Nephron progenitor cell (in vitro differentiated cells): ENCODE measurements around the gene ARHGEF37.

ENCODE experiments used
- DNase-seq: peaks from one replicate; pipeline ENCODE4 v3.0.0; 2021
- H3K27ac Mint-ChIP-seq: 2 replicates; pipeline ENCODE4 v1.8.0; 2021; ENCODE audit warnings: mild to moderate bottlenecking, moderate library complexity, mixed read lengths
- H3K27me3 Mint-ChIP-seq: 2 replicates; pipeline ENCODE4 v1.8.0; 2021; ENCODE audit warnings: mild to moderate bottlenecking, low read depth, mixed read lengths; ENCODE audit not compliant: poor library complexity
- H3K36me3 Mint-ChIP-seq: 2 replicates; pipeline ENCODE4 v1.8.0; 2021; ENCODE audit warnings: low read depth, mixed read lengths
- H3K4me1 Mint-ChIP-seq: 2 replicates; pipeline ENCODE4 v1.8.0; 2021; ENCODE audit warnings: mixed read lengths
- H3K4me3 Mint-ChIP-seq: 2 replicates; pipeline ENCODE4 v1.8.0; 2021; ENCODE audit warnings: mild to moderate bottlenecking, moderate library complexity, mixed read lengths
- H3K9me3 Mint-ChIP-seq: 2 replicates; pipeline ENCODE4 v1.8.0; 2021; ENCODE audit warnings: mild to moderate bottlenecking, moderate library complexity, mixed read lengths
- TF ChIP-seq, protein P1 (sequence below): fragments of 200-600 bp; sonication (generic); IDR thresholded peaks from 2 replicates; pipeline ENCODE4 v1.5.0; 2021; ENCODE audit warnings: antibody characterized with exemption

Gene ARHGEF37

DNA sequence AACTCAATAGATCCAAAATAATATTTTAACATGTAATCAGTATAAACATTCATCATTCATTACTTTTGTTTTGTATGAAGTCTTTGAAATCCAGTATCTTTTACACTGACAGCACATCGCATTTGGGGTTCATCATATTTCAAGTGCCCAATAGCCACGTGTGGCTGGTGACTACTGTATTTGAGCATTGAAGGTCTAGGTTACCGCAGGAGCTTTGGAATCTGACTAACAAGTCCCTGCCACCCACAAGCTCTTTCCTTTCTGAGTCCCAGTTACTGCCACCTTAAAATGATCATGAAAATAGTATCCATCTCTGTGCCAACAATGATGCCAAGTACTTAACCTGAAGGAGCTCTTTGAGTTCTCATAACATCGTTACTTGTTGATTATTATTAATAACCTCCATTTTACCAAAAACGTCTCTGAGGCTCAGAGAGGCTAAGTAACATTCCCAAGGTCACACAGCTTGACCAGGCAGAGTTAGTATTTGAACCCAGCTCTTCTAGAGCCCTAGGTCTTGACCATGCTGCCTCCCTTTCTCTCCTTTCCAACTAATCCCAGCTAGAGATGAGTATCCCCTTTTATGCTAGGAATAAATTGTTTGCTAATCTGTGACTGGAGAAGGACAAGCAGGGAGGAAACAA is 24.2 kb downstream of the ARHGEF37 start:
- Mint-ChIP-seq H3K9me3 (peaks cover 12% of the 10 kb centered on the region), H3K27ac (no peak overlapping the region), H3K36me3 (peaks cover 5% of the 10 kb centered on the region), H3K27me3 (peaks cover 15% of the 10 kb centered on the region), H3K4me1 (no peaks in the 10 kb centered on the region), H3K4me3 (no peak overlapping the region)
- DNase-seq = no peak
- TF ChIP-seq, protein P1, sequence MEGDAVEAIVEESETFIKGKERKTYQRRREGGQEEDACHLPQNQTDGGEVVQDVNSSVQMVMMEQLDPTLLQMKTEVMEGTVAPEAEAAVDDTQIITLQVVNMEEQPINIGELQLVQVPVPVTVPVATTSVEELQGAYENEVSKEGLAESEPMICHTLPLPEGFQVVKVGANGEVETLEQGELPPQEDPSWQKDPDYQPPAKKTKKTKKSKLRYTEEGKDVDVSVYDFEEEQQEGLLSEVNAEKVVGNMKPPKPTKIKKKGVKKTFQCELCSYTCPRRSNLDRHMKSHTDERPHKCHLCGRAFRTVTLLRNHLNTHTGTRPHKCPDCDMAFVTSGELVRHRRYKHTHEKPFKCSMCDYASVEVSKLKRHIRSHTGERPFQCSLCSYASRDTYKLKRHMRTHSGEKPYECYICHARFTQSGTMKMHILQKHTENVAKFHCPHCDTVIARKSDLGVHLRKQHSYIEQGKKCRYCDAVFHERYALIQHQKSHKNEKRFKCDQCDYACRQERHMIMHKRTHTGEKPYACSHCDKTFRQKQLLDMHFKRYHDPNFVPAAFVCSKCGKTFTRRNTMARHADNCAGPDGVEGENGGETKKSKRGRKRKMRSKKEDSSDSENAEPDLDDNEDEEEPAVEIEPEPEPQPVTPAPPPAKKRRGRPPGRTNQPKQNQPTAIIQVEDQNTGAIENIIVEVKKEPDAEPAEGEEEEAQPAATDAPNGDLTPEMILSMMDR = no peak

DNA sequence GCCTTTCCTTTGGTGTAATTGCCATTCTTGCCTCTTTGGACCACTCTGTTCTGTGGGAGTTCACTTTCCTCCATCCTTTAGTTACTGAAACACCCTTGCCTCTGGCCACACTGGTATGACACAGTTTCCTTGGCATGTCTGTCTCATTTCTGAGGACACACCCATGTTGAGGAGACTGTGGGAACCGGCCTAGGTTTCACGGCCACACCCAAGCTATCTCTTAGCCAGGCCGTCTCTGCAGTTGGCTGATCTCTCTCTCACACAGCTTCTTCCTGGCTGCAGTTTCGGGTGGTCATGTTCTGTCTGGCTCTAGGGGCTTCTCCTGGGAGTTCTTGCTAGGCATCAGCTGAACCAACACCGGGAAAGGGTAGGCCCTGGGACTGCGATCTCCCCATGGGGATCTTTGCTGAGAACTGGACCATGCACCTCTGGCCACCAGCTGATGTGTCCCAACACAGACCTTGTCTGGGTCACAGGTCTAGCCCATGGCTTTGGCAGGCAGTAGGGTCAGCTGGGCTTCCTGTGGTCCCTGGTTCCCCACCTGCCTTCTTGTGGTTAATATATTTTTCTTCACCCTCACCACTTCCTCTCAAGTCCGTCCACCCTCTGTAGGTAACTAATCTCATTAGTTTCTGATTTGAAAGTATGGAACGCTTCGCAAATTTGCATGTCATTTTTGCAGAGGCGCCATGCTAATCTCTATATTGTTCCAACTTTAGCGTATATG is 24.9 kb downstream of the ARHGEF37 start:
- Mint-ChIP-seq H3K4me1 (no peaks in the 10 kb centered on the region), H3K27me3 (peaks cover 10% of the 10 kb centered on the region), H3K36me3 (peaks cover 5% of the 10 kb centered on the region), H3K27ac (no peak overlapping the region), H3K9me3 (peaks cover 17% of the 10 kb centered on the region), H3K4me3 (no peak overlapping the region)
- no peak for DNase-seq
- TF ChIP-seq, protein P1 = no peak

DNA sequence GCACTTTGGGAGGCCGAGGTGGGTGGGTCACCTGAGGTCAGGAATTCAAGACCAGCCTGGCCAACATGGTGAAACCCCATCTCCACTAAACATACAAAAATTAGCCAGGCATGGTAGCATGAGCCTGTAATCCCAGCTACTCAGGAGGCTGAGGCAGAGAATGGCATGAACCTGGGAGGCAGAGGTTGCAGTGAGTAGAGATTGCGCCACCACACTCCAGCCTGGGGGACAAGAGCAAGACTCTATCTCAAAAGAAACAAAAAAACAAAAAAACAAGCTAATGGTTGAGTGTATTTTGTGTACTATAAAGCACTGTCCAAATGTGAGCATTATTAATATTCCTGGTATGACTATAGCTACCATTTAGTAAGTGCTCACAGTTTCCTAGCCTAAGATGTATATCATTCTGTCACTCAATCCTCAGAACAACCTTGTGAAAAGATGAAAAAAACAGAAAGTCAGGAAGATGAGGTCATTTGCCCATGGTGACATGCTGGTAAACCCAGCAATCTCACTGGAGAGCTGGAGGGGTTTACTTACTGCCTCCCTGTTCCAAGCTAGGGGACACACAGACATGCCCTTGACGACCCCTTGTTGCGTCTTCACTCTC is 27.7 kb downstream of the ARHGEF37 start:
- peaks cover 5% of the 10 kb centered on the region for H3K36me3 Mint-ChIP-seq
- TF ChIP-seq, protein P1 = no peak
- H3K9me3 Mint-ChIP-seq = peaks cover 17% of the 10 kb centered on the region
- peaks cover 4% of the 10 kb centered on the region for H3K27me3 Mint-ChIP-seq
- H3K27ac Mint-ChIP-seq = no peak overlapping the region
- DNase-seq = no peak
- no peak overlapping the region for H3K4me3 Mint-ChIP-seq
- no peaks in the 10 kb centered on the region for H3K4me1 Mint-ChIP-seq

DNA sequence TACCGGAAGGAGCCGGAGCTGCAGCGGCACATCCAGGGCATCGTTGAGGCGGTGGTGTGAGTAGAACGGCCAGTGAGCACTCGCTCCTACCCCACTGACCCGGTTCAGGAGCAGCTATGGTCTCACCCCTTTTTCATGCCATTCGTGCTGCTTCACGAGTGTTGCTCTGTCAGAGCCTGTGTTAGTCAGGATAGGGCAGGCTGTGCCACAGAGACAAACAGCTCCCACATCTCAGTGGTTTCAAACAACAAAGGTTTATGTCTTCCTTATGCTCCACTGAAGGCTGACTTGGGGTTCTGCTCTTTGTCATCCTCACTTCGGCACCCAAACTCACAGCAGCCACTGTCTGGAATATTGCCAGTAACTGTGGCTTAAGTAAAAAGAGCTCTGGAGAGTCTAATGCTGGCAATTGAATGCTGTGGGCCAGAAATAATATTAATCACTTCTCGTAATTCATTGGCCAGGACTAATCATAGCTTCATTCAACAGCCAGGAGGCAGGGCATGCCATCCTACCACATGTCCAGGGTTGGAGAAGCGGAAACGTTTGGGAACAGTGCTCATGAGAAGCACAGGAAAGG is 28.4 kb downstream of the ARHGEF37 start:
- H3K4me1 Mint-ChIP-seq = no peaks in the 10 kb centered on the region
- no peak overlapping the region for H3K4me3 Mint-ChIP-seq

DNA sequence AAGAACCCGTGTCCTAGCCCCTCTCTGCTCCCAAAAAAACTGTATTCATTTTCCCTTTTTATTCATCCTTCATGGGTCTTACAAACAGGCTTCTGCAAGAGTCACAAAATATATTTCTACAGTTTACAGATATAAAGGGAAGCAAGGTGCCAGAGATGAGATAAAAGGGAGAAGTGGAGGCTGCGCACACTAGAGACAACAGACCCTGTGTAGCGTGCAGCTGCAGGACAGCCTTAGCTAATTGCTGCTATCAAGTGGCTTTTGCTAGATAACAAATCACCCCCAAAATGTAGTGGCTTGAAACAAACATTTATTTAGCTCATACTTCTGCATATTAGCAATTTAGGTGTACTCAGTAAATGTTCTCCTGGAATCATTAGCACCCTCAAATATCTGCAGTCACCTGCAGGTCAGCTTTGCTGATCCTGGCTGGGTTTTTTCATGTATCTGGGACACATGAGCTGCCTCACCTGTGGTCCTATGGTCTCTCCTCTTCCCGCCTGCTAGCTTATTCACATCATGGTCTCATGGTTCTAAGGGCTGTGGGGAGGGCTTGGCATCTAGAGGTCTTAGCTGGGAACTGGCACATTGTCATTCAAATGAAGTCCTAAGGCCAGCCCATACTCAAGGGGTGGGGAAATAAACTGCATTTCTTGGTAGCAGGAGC is 29.4 kb downstream of the ARHGEF37 start:
- no peaks in the 10 kb centered on the region for H3K4me1 Mint-ChIP-seq
- DNase-seq = no peak
- H3K27ac Mint-ChIP-seq = no peak overlapping the region
- TF ChIP-seq, protein P1 = no peak
- H3K27me3 Mint-ChIP-seq = peaks cover under 1% of the 10 kb centered on the region
- H3K4me3 Mint-ChIP-seq = no peak overlapping the region
- H3K9me3 Mint-ChIP-seq = peaks cover 17% of the 10 kb centered on the region
- H3K36me3 Mint-ChIP-seq = peaks cover 5% of the 10 kb centered on the region

More for the DNA sequence above, 28.4 kb downstream of the ARHGEF37 start:
- Mint-ChIP-seq H3K27ac (no peak overlapping the region), H3K9me3 (peaks cover 17% of the 10 kb centered on the region), H3K27me3 (no peaks in the 10 kb centered on the region), H3K36me3 (peaks cover 5% of the 10 kb centered on the region)
- DNase-seq = no peak
- TF ChIP-seq, protein P1 = no peak
